Right forelimb (tissue), 1 donor: ENCODE results near the gene NDEL1.
"Not testable (repeated sequence)": the region's sequence is repeated elsewhere in the genome, so short reads cannot be mapped to it uniquely, and the experiment has no call there.

Experiments used
- DNase-seq: peaks from one replicate; pipeline ENCODE4 v3.0.0-alpha.2; 2018

NDEL1 gene, protein sequence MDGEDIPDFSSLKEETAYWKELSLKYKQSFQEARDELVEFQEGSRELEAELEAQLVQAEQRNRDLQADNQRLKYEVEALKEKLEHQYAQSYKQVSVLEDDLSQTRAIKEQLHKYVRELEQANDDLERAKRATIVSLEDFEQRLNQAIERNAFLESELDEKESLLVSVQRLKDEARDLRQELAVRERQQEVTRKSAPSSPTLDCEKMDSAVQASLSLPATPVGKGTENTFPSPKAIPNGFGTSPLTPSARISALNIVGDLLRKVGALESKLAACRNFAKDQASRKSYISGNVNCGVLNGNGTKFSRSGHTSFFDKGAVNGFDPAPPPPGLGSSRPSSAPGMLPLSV

DNA sequence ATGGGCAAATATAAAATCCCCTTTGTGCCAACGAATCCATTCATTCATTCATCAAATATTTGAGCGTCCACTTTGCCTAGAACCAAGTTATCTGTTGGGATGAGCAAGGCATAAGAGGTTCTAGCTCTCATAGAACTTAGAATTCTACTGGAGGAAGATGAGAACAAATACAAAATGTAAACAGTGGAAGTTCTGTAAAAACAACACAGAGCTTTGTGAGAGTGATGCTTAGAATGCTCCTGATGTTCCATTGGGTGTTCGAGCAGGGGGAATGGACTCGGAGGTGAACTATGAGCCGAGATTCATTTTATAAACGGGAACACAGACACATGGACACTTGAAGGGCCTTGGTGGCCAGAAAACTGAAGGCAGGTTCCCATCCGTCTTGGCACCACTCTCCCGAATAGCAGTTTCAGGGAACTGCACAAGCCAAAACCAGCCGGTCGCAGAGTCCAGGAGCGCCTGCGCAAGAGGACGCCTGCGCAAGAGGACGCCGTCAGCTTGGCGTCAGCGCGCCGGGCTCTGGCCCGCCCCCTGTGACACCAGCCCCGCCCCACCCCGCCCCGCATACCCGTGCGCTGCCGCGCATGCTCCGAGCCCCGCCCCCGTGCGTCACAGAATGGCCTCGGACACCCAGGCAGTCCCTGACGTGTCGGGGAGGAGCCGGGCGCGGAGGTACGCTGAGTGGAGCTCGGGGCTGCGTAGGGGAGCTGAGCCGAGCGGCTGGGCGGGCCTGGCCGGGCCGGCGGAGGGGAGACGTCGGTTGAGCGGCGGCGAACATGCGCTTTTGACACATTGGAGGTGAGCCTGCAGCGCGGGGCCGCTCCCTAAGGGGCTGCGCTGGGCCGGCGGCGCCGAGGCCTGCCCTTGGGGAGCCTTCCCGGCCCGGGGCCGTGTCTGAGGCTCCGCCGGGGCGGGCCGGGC, at the start of gene NDEL1:
NDEL1 (plus strand) TSS at position 640 of the 924 bp plus-strand sequence. CDS start 8,388 bp downstream, outside the sequence.
- peak; percentile 99 for DNase-seq

DNA sequence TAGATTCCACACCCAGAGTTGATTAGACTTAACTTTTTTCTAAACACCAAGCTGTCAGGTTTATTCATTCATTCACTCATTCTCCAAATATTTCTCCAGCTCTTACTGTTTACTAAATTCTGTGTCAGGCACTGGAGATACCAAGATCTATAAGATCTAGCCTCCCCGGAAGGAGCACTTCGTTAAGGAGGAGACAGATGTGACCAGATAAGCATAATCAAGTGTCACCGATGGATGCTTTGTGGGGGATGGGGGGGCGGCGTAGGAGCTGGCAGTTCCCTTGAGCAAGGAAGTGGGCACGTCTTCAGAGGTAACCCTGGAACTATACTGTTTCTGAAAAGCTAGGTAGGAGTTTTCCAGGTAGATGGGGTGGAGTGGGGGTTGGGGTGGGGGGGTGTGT, 48.8 kb upstream of the NDEL1 start:
- DNase-seq, result no peak

GRCh38 chr17:8387914-8388651, 47.6 kb upstream of the NDEL1 start:
- no peak for DNase-seq

- no peak for DNase-seq
Observed at GRCh38 chr17:8391711-8392110, 44.0 kb upstream of the NDEL1 start.

DNA sequence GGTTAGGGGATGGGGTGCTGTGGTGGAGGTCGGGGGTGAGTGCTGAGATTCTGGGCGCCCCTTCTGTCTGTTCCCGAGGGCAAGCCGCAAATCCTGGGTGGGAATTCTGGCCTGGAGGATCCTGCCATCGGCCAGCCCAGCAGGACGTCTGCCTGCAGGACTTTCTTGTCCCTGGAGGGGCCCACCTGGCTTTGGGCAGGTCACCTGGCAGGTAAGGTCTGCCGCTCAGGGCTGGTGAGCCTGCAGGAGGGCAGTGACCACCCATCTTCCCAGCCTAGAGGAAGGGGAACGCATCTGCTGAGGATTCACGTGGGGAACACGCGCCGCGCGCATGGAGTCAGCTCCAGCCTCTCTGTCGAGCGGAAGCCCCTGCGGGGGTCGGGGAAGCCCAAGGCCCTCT, 43.4 kb upstream of the NDEL1 start:
- DNase-seq, result no peak

DNA sequence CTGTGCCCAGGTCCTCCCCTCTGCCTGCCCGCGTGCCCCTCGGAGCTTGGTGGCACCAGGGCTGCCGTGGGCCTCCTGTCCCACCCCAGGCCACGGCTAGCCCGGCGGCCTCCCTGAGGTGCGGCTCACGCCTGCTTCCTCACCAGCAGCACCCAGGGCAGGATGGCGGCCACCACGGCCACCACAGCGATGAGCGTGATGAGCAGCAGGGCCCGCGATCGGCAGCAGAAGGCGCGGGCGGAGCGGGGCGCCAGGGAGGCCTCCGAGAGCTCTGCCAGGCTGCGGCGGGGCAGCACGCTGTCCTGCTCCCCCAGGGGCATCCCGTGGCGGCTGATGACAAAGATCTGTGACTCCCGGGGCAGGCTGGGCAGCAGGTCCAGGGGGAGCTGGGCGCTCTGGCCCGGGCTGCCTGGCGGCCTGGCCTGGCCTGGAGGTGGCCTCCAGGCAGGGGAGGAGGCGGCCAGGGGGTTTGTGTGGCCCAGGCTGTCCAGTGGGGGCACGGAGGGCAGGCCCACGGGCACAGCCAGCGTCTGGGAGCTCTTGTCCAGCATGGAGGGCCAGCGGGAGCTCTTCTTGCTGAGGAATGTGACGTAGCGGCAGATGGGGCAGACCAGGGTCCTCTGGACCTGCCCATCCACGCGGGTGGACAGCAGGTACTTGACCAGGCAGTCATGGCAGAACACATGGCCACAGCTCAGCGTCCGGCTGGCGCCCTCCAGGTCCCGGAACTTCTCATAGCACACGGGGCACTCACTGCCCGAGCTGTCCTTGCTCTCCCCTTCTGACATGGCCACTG, 42.8 kb upstream of the NDEL1 start:
- no peak for DNase-seq

GRCh38 chr17:8393470-8394231, 42.0 kb upstream of the NDEL1 start:
- DNase-seq, result no peak

- DNase-seq, result not testable (repeated sequence)
Observed at GRCh38 chr17:8394497-8394896, 41.2 kb upstream of the NDEL1 start.

DNA sequence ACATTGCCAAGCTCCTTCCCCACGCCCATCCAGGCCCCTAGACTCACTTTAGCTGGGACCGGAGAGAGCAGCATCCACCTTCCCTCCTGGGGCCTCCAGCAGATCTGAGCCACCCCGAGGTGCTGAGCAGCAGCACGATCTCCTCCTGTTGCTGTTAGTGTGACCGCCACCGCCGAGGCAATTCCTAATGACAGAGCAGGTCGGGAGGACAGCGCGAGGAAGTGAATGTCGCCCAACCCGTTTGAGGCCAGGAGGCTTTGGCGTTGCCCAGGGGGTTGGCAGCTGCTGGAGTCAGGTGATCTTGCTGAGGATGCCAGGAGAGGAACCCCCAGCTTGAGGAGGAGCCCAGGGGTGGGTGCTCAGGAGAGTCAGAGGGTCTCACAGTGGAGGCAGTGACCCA, 38.0 kb upstream of the NDEL1 start, which contains the start of gene RNF222:
RNF222 (minus strand) TSS at position 192 of the 400 bp plus-strand sequence. CDS start 4,366 bp downstream, outside the sequence.
- no peak for DNase-seq

- DNase-seq, result no peak
Observed at GRCh38 chr17:8398980-8399379, 36.7 kb upstream of the NDEL1 start.

DNA sequence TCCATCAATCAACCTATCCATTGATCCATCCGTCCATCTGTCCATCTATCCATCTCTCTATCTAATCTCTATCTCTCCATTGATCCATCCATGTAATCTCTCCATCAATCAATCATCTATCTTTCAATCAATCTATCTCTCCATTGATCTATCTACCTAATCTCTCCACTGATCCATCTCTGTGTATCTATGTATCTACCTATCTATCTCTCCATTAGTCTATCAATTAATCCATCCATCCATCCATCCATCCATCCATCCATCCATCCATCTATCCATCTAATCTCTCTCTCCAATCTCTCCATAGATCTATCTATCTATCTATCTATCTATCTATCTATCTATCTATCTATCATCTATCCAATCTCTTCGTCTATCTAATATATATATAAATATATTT, 34.6 kb upstream of the NDEL1 start:
- DNase-seq, result no peak

- no peak for DNase-seq
Observed at GRCh38 chr17:8402921-8403536, 32.7 kb upstream of the NDEL1 start.

DNA sequence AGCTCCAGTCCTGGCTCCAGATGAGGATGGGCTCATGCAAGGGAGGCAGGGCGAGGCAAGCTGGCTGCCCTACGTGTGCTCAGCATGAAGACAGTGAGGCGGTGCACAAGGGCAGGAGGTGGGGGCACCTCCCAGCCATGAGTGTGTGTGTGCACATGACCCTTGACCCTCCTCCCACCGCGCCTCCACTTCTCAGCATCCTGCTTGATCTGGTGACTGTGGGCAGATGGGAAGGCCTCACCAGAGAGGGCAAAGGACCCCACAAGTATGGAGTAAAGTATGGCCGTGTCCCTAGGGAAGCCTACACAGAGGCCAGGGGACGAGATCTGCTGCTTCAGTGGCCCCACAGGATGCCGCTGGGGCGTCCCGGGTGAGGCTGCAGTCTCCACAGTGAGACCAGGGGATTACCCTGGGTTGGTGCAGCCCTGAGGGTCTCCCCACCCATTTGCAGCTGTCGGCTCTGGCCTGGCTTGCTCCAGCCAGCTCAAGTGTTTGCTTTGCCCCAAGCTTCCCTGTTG, 30.1 kb upstream of the NDEL1 start:
- DNase-seq, result no peak

GRCh38 chr17:8406174-8406573, 29.5 kb upstream of the NDEL1 start:
- DNase-seq, result no peak

DNA sequence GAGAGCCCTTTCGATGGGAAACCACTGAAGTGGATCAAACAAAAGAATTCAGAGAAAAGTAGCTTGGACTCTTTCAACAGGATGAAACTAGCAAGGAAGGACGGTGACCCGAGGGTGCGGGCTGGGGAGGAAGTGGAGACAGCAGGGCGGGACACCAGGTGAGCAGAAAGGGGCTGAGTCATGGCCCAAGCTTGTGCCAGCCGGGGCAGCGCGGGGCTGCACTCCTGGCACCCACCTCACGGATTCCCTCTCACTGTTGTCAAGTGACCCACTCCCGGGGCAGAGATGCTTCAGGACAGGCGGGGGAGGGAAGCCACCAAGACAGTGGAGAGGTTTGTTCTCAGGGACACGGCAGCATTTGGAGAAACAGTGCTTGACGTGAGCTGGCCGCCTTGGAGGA, 27.3 kb upstream of the NDEL1 start:
- no peak for DNase-seq

- DNase-seq, result peak; percentile 93
Observed at GRCh38 chr17:8409966-8410882, 25.5 kb upstream of the NDEL1 start.

GRCh38 chr17:8410883-8411238, 24.8 kb upstream of the NDEL1 start:
- no peak for DNase-seq

DNA sequence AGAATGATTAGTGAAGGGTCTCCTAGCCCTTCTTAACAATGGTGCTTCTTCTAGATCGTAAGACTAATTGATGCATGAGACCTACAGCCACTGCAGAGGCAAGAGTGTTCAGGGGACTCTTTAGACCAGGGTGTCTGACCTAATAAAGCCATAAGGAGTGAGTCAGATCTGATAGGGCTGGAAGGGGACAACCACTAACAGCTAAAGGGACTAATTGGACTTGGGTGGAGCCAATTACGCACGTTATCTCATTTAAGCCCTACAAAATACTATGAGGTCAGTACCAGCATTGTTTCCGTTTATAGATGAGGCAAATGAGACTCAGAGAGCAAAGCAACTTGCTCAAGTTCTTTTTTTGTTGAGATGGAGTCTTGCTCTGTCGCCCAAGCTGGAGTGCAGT, 23.6 kb upstream of the NDEL1 start:
- DNase-seq, result no peak

- DNase-seq, result no peak
Observed at GRCh38 chr17:8413328-8413727, 22.4 kb upstream of the NDEL1 start.

DNA sequence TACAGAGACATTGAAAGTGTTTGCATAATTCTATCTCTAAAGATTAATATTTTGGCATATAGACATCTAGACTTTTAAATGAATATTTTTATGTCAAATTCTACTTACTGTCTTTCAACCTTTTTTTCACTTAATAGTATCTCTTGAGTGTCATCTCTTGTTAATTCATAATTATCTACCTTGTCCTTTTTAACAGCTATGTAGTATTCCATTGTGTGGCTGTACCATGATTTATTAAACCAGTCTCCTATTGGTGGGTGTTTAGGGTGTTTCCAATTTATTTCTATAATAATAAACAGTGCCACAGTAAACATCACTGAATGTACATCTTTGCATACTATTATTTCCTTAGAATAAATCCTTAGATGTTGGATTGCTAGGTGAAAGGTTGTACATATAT, 21.7 kb upstream of the NDEL1 start:
- no peak for DNase-seq
